Vagina (tissue), 2 donors: Measurements from ENCODE around the gene TOR4A. TPM values are rescaled to one million over a fixed set of nuclear protein-coding genes. Genes with fewer than 3 reads are reported as not detected.

Source experiments
- DNase-seq, 2 donors: peaks; one replicate each; pipeline ENCODE4 v3.0.0-alpha.2; 2017; ENCODE audit errors: extremely low spot score in 2 of 2
- H3K27ac ChIP-seq: fragments of 200-600 bp; sonication (generic); one replicate; pipeline ENCODE4 v1.5.1; 2019
- H3K27me3 ChIP-seq: fragments of 200-600 bp; sonication (generic); one replicate; pipeline ENCODE4 v1.5.1; 2019
- H3K36me3 ChIP-seq, 2 donors: fragments of 200-600 bp; sonication (generic); one replicate each; pipeline ENCODE4 v1.5.1; 2017 to 2019
- H3K4me1 ChIP-seq: fragments of 200-600 bp; sonication (generic); one replicate; pipeline ENCODE4 v1.5.1; 2019
- H3K4me3 ChIP-seq, 2 donors: fragments of 200-600 bp; sonication (generic); 1 replicate in 1 of 2; 2 replicates in 1 of 2; pipeline ENCODE4 v1.5.1; 2016 to 2019
- H3K9me3 ChIP-seq: fragments of 200-600 bp; sonication (generic); one replicate; pipeline ENCODE4 v1.5.1; 2019
- CTCF ChIP-seq, 3 experiments: fragments of 450-650 bp in 2 of 3; fragments of 200-600 bp in 1 of 3; sonication (generic) in 1 of 3; IDR thresholded peaks; one replicate each; pipeline ENCODE4 v1.5.1; 2017 to 2019; ENCODE audit warnings: antibody characterized with exemption in 3 of 3, mild to moderate bottlenecking in 2 of 3, moderate library complexity in 2 of 3
- POLR2A ChIP-seq, 2 donors: fragments of 450-650 bp; IDR thresholded peaks; one replicate each; pipeline ENCODE4 v1.6.1; 2017; ENCODE audit warnings: antibody characterized with exemption in 2 of 2, mild to moderate bottlenecking in 2 of 2, moderate library complexity in 2 of 2
- POLR2AphosphoS5 ChIP-seq, 2 donors: sonication (generic); formaldehyde crosslinking; IDR thresholded peaks; one replicate each; pipeline ENCODE4 v1.9.0; 2017; ENCODE audit warnings: antibody characterized with exemption in 2 of 2, mild to moderate bottlenecking in 2 of 2, low read depth in 1 of 2; ENCODE audit not compliant: insufficient read depth in 1 of 2
- intact Hi-C: fragments of 100-400 bp; cut with DNase I; formaldehyde crosslinking; loops from one replicate; pipeline ENCODE4 v1.15.1; 2023
- total RNA-seq: library from RNA; depleted of rRNA; stranded (reverse); fragments of >200 nt; gene quantifications from one replicate; pipeline ENCODE4 v1.2.3, GENCODE V29; 2016

The TOR4A gene
- total RNA-seq, 1 donor from 2014 or later, result 13.0 TPM

DNA sequence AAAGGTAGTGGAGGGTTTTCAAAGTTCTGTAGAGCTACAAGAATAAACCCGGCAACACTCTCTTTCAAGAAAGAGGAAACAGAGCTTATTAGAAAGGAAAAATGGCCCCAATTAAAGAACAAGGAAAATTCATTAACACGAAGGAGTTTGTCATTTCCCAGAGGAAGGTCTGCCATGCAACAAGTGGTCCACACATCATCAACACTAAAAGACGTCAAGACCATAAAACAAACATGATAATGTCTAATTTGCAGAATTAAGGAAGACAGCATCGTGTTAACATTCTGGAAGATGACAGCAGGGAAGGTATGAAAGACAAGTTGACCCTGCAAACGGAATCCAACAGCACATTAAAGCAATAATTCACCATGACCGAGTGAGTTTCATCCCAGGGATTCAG lies 53.2 kb downstream of the TOR4A start:
- Histone ChIP-seq H3K4me3 (no peak overlapping the region), H3K9me3 (no peaks in the 10 kb centered on the region), H3K27ac (no peak overlapping the region), H3K27me3 (no peaks in the 10 kb centered on the region), H3K36me3 (no peaks in the 10 kb centered on the region), H3K4me1 (no peaks in the 10 kb centered on the region)
- intact Hi-C loops, result no loop called here
- TF ChIP-seq CTCF (IDR thresholded peaks at IDR 0.05) (no peak), POLR2AphosphoS5 (IDR thresholded peaks at IDR 0.05; ENCODE audit: insufficient read depth in 1 of 2, low read depth in 1 of 2) (no peak), POLR2A (IDR thresholded peaks at IDR 0.05) (no peak)
- no peak for DNase-seq

DNA sequence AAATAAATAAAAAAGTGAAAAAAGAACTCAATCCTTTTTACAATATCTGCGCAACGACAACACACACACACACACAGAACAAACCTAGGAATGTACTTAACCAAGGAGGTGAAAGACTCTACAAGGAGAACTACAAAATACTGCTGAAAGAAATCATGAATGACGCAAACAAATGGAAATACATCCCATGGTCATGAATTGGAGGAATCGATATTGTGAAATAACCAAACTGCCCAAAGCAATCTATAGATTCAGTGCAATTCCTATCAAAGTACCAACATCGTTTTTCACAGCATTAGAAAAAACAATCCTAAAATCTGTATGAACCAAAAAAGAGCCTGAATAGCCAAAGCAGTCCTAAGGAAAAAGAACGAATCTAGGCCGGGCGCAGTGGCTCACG lies 54.4 kb downstream of the TOR4A start:
- H3K4me3 ChIP-seq, result no peak overlapping the region
- H3K36me3 ChIP-seq, result no peaks in the 10 kb centered on the region
- TF ChIP-seq CTCF (IDR thresholded peaks at IDR 0.05), result no peak
- no peak for TF ChIP-seq POLR2AphosphoS5 (IDR thresholded peaks at IDR 0.05; ENCODE audit: insufficient read depth in 1 of 2, low read depth in 1 of 2)
- no peak for TF ChIP-seq POLR2A (IDR thresholded peaks at IDR 0.05)
- no peaks in the 10 kb centered on the region for H3K27me3 ChIP-seq
- no peaks in the 10 kb centered on the region for H3K4me1 ChIP-seq
- no peaks in the 10 kb centered on the region for H3K9me3 ChIP-seq
- H3K27ac ChIP-seq, result no peak overlapping the region
- intact Hi-C loops, result no loop called here
- no peak for DNase-seq

Other genes with a start within 250 kb of the TOR4A start
- gene ABCA2, start 249.5 kb upstream of the TOR4A start, total RNA-seq, result 44.0 TPM
- not detected for gene FUT7, start 245.6 kb upstream of the TOR4A start, total RNA-seq
- gene NPDC1, start 231.5 kb upstream of the TOR4A start, total RNA-seq, result 67.5 TPM
- 4.9 TPM for gene ENTPD2, start 223.7 kb upstream of the TOR4A start, total RNA-seq
- gene SAPCD2, start 207.2 kb upstream of the TOR4A start, total RNA-seq, result 2.7 TPM
- gene UAP1L1, start 200.2 kb upstream of the TOR4A start, total RNA-seq, result 13.3 TPM
- gene MAN1B1, start 190.7 kb upstream of the TOR4A start, total RNA-seq, result 34.1 TPM
- gene DPP7, start 163.0 kb upstream of the TOR4A start, total RNA-seq, result 152 TPM
- gene GRIN1, start 138.6 kb upstream of the TOR4A start, total RNA-seq, result 0.74 TPM
- gene LRRC26, start 107.7 kb upstream of the TOR4A start, total RNA-seq, result not detected
- not detected for gene TMEM210, start 105.7 kb upstream of the TOR4A start, total RNA-seq
- gene ANAPC2, start 89.2 kb upstream of the TOR4A start, total RNA-seq, result 30.0 TPM
- 49.8 TPM for gene SSNA1, start 89.0 kb upstream of the TOR4A start, total RNA-seq
- 6.9 TPM for gene TPRN, start 77.0 kb upstream of the TOR4A start, total RNA-seq
- 24.6 TPM for gene TMEM203, start 72.1 kb upstream of the TOR4A start, total RNA-seq
- gene NDOR1, start 72.0 kb upstream of the TOR4A start, total RNA-seq, result 12.0 TPM
- 0.98 TPM for gene RNF208, start 55.5 kb upstream of the TOR4A start, total RNA-seq
- gene CYSRT1, start 52.6 kb upstream of the TOR4A start, total RNA-seq, result 24.3 TPM
- 0.74 TPM for gene RNF224, start 50.2 kb upstream of the TOR4A start, total RNA-seq
- not detected for gene SLC34A3, start 46.8 kb upstream of the TOR4A start, total RNA-seq
- 312 TPM for gene TUBB4B, start 36.4 kb upstream of the TOR4A start, total RNA-seq
- gene STPG3, start 26.4 kb upstream of the TOR4A start, total RNA-seq, result not detected
- 44.0 TPM for gene NELFB, start 22.4 kb upstream of the TOR4A start, total RNA-seq
- 29.5 TPM for gene NRARP, start 24.5 kb downstream of the TOR4A start, total RNA-seq
- 35.6 TPM for gene EXD3, start 145.4 kb downstream of the TOR4A start, total RNA-seq
- gene NOXA1, start 145.7 kb downstream of the TOR4A start, total RNA-seq, result 2.9 TPM
- gene ENTPD8, start 163.6 kb downstream of the TOR4A start, total RNA-seq, result not detected
- gene NSMF, start 181.6 kb downstream of the TOR4A start, total RNA-seq, result 35.1 TPM